IMR-90 (cell line): Measurements from ENCODE around the gene SPECC1L. TPM values are rescaled to one million over a fixed set of nuclear protein-coding genes. Genes with fewer than 3 reads are reported as not detected.

Experiments used
- ATAC-seq: fragments of 200-7000 bp; cut with Tn5 transposase; 2 replicates; pipeline ENCODE4 v1.9.1; 2020; ENCODE audit warnings: low read depth, mild to moderate bottlenecking, moderate library complexity
- BruUV-seq: library from RNA; stranded (reverse); fragments of 400-500 nt; replicated peaks from 2 replicates; lab custom pipeline; 2021; lab: Mats Ljungman, UMichigan
- CTCF ChIA-PET: fragments of 300-600 bp; formaldehyde crosslinking; extraction: SDS; loops from one replicate; lab custom pipeline; 2021; ENCODE audit warnings: antibody characterized with exemption; lab: Yijun Ruan, JAX
- POLR2A ChIA-PET: fragments of 300-600 bp; sonication (Branson Sonifier 250); formaldehyde crosslinking; loops from one replicate; lab custom pipeline; 2022; ENCODE audit warnings: antibody characterized with exemption; ENCODE audit not compliant: unreplicated experiment; lab: Charles Lee
- DNase-seq: peaks from one replicate; pipeline ENCODE4 v3.0.0; 2013
- H2AFZ ChIP-seq: replicated peaks from 2 replicates; pipeline ENCODE3; 2013; ENCODE audit warnings: low read length, mild to moderate bottlenecking; ENCODE audit not compliant: poor library complexity
- H2AK5ac ChIP-seq: 2 replicates; pipeline ENCODE4 v1.6.1; 2013; ENCODE audit warnings: low read depth, low read length, inconsistent platforms
- H2AK9ac ChIP-seq: replicated peaks from 2 replicates; pipeline ENCODE3; 2013; ENCODE audit warnings: mild to moderate bottlenecking, low read depth, low read length, moderate library complexity; ENCODE audit not compliant: poor library complexity
- H2BK120ac ChIP-seq: 2 replicates; pipeline ENCODE4 v1.6.1; 2013; ENCODE audit warnings: low read depth, low read length, inconsistent platforms
- H2BK15ac ChIP-seq: 3 replicates; pipeline ENCODE4 v1.6.1; 2013; ENCODE audit warnings: low read depth, low read length, inconsistent platforms
- H2BK20ac ChIP-seq: 2 replicates; pipeline ENCODE4 v1.6.1; 2013; ENCODE audit warnings: low read depth, mild to moderate bottlenecking, inconsistent platforms, low read length, moderate library complexity
- H2BK5ac ChIP-seq: 2 replicates; pipeline ENCODE4 v1.6.1; 2013; ENCODE audit warnings: mild to moderate bottlenecking, low read depth, low read length, inconsistent platforms; ENCODE audit not compliant: poor library complexity, severe bottlenecking
- H3K14ac ChIP-seq: replicated peaks from 2 replicates; pipeline ENCODE4 v1.6.1; 2013; ENCODE audit warnings: low read depth, low read length, inconsistent platforms
- H3K18ac ChIP-seq: 2 replicates; pipeline ENCODE4 v1.6.1; 2013; ENCODE audit warnings: low read depth, low read length, control low read depth
- H3K23ac ChIP-seq: 2 replicates; pipeline ENCODE4 v1.6.1; 2013; ENCODE audit warnings: low read depth, low read length, inconsistent platforms
- H3K27ac ChIP-seq: 2 replicates; pipeline ENCODE4 v1.5.1; 2013; ENCODE audit warnings: mild to moderate bottlenecking, control low read depth, low read length; ENCODE audit not compliant: insufficient read depth
- H3K27me3 ChIP-seq: 2 replicates; pipeline ENCODE4 v1.6.1; 2013; ENCODE audit warnings: low read length; ENCODE audit not compliant: control insufficient read depth, insufficient read depth
- H3K36me3 ChIP-seq: 2 replicates; pipeline ENCODE4 v1.6.1; 2013; ENCODE audit warnings: low read length, mixed read lengths; ENCODE audit not compliant: control insufficient read depth, insufficient read depth
- H3K4ac ChIP-seq: 2 replicates; pipeline ENCODE4 v1.6.1; 2013; ENCODE audit warnings: low read depth, low read length, inconsistent platforms
- H3K4me1 ChIP-seq: 2 replicates; pipeline ENCODE4 v1.6.1; 2013; ENCODE audit warnings: low read length, mixed read lengths; ENCODE audit not compliant: control insufficient read depth, insufficient read depth
- H3K4me2 ChIP-seq: 2 replicates; pipeline ENCODE4 v1.6.1; 2013; ENCODE audit warnings: low read depth, mild to moderate bottlenecking, control low read depth, low read length, moderate library complexity
- H3K4me3 ChIP-seq: 2 replicates; pipeline ENCODE4 v1.5.1; 2013; ENCODE audit warnings: low read depth, mild to moderate bottlenecking, control low read depth, low read length, moderate library complexity; ENCODE audit not compliant: insufficient read depth
- H3K56ac ChIP-seq: 2 replicates; pipeline ENCODE4 v1.6.1; 2013; ENCODE audit warnings: low read length, inconsistent platforms; ENCODE audit not compliant: insufficient read depth; ENCODE audit errors: extremely low read depth
- H3K79me1 ChIP-seq, 2 experiments: 2 replicates each; pipeline ENCODE4 v1.6.1; 2013; ENCODE audit warnings: low read length in 2 of 2, inconsistent platforms in 1 of 2, low read depth in 1 of 2
- H3K9ac ChIP-seq: 2 replicates; pipeline ENCODE4 v1.6.1; 2013; ENCODE audit warnings: low read depth, low read length, control low read depth
- H3K9me1 ChIP-seq: 2 replicates; pipeline ENCODE4 v1.6.1; 2013; ENCODE audit warnings: low read length, inconsistent platforms; ENCODE audit not compliant: insufficient read depth
- H3K9me3 ChIP-seq: 2 replicates; pipeline ENCODE4 v1.6.1; 2013; ENCODE audit warnings: low read length; ENCODE audit not compliant: control insufficient read depth, insufficient read depth
- H4K20me1 ChIP-seq: 2 replicates; pipeline ENCODE4 v1.6.1; 2013; ENCODE audit warnings: low read length, inconsistent platforms; ENCODE audit not compliant: insufficient read depth
- H4K5ac ChIP-seq: 2 replicates; pipeline ENCODE4 v1.6.1; 2013; ENCODE audit warnings: mild to moderate bottlenecking, low read depth, low read length, control low read depth
- H4K8ac ChIP-seq, 2 experiments: 2 replicates each; pipeline ENCODE4 v1.6.1; 2013; ENCODE audit warnings: low read depth in 2 of 2, low read length in 2 of 2, control low read depth in 1 of 2, inconsistent platforms in 1 of 2
- H4K91ac ChIP-seq: 2 replicates; pipeline ENCODE4 v1.6.1; 2013; ENCODE audit warnings: low read depth, low read length, inconsistent platforms; ENCODE audit not compliant: insufficient read depth
- CEBPB ChIP-seq: IDR thresholded peaks from 2 replicates; pipeline ENCODE4 v1.6.1; 2012; ENCODE audit warnings: low read depth, low read length, improper control_type of control experiment
- FOS ChIP-seq: fragments of 150-350 bp; IDR thresholded peaks from 2 replicates; pipeline ENCODE4 v1.6.1; 2016; ENCODE audit warnings: low read depth, low read length
- NFE2L2 ChIP-seq: fragments of 150-350 bp; IDR thresholded peaks from 2 replicates; pipeline ENCODE4 v1.6.1; 2016; ENCODE audit warnings: low read depth, mild to moderate bottlenecking, low read length
- RFX5 ChIP-seq: IDR thresholded peaks from 2 replicates; pipeline ENCODE4 v1.8.0; 2012; ENCODE audit warnings: low read depth, mild to moderate bottlenecking, low read length, moderate library complexity
- SMC3 ChIP-seq: fragments of 150-350 bp; IDR thresholded peaks from 2 replicates; pipeline ENCODE4 v1.6.1; 2016; ENCODE audit warnings: low read depth, mild to moderate bottlenecking, antibody characterized with exemption, low read length, moderate library complexity
- USF2 ChIP-seq: fragments of 150-350 bp; IDR thresholded peaks from 2 replicates; pipeline ENCODE4 v1.6.1; 2017; ENCODE audit warnings: mild to moderate bottlenecking, antibody characterized with exemption, low read length, low read depth
- WGBS, 2 experiments: methylation state at CpG; one replicate each; pipeline versions ENCODE4 v1.1.5 to v1.1.7; 2013; ENCODE audit warnings: missing lambda C conversion rate in 2 of 2; ENCODE audit not compliant: insufficient read length in 1 of 2; ENCODE audit errors: extremely low coverage in 2 of 2; 5-methylcytosine and 5-hydroxymethylcytosine counted together
- dilution Hi-C: fragments of 300-500 bp; cut with HindIII; formaldehyde crosslinking; loops from one replicate; pipeline ENCODE4 v1.14.3; 2018; ENCODE audit warnings: low sequenced_read_pairs; ENCODE audit not compliant: unreplicated experiment
- in situ Hi-C: fragments of 300-500 bp; cut with MboI; formaldehyde crosslinking; loops from 3 replicates; pipeline ENCODE4 v1.14.3; 2019; ENCODE audit warnings: low sequenced_read_pairs, inconsistent platforms, mixed read lengths
- intact Hi-C: fragments of 100-400 bp; cut with micrococcal nuclease; formaldehyde crosslinking; loops from 2 replicates; pipeline ENCODE4 v1.10.0; 2022
- polyA plus RNA-seq, 3 experiments: library from polyadenylated mRNA; depleted of rRNA; stranded (reverse); fragments of >200 nt; gene quantifications; 2 replicates each; pipeline ENCODE4 v1.2.3, GENCODE V29; 2012; ENCODE audit warnings: low replicate concordance in 1 of 3
- total RNA-seq: library from RNA; depleted of rRNA; stranded (reverse); fragments of >200 nt; gene quantifications from 2 replicates; pipeline ENCODE4 v1.2.3, GENCODE V29; 2012

The SPECC1L gene
- total and polyA plus RNA-seq, 2 of the 4 experiments (the other 2 are of a cell fraction) = 18.7 to 44.1 TPM

GRCh38 chr22:24417200-24417599 is 146.6 kb downstream of the SPECC1L start:
- no peak overlapping the region for H2BK20ac ChIP-seq
- no peak overlapping the region for H3K23ac ChIP-seq
- no peak overlapping the region for H3K4me2 ChIP-seq
- H2AFZ ChIP-seq = no peak overlapping the region
- H4K5ac ChIP-seq = no peak overlapping the region
- no TSS peak for BruUV-seq
- H2AK9ac ChIP-seq = no peak overlapping the region
- H3K18ac ChIP-seq = no peak overlapping the region
- ChIA-PET CTCF (no interaction called here), POLR2A (no interaction called here)
- no peak overlapping the region for H2BK120ac ChIP-seq
- no peak overlapping the region for H2BK15ac ChIP-seq
- H3K27me3 ChIP-seq = no peaks in the 10 kb centered on the region; the same call in 1 of the 2 replicates
- H3K9me1 ChIP-seq = peaks cover 15% of the 10 kb centered on the region
- dilution Hi-C loops = no loop called here
- 74% methylated on average over 4 of the region's 7 CpGs; no CpG with 5 or more reads in 1 of the 2 experiments for WGBS, 2 experiments
- no peak for TF ChIP-seq SMC3
- no peak for TF ChIP-seq CEBPB
- TF ChIP-seq FOS = no peak
- TF ChIP-seq NFE2L2 = no peak
- no peak for TF ChIP-seq USF2
- no peak for TF ChIP-seq RFX5
- H2BK5ac ChIP-seq = no peak overlapping the region
- H3K14ac ChIP-seq = no peak overlapping the region
- no peak overlapping the region for H4K91ac ChIP-seq
- no peak for DNase-seq
- no peak overlapping the region for H3K9ac ChIP-seq
- H4K20me1 ChIP-seq = peaks cover 6% of the 10 kb centered on the region
- no peak overlapping the region for H4K8ac ChIP-seq
- no peak for ATAC-seq
- H3K27ac ChIP-seq = no peak overlapping the region
- no peak overlapping the region for H3K4ac ChIP-seq
- no peak overlapping the region for H3K56ac ChIP-seq
- in situ Hi-C loops = loop anchor here (5.0 kb wide), 1 partner anchor 85 kb away; no protein-coding TSS in a partner anchor
- H3K36me3 ChIP-seq = peaks cover 12% of the 10 kb centered on the region; the same call in 1 of the 2 replicates
- H3K4me1 ChIP-seq = peaks cover 16% of the 10 kb centered on the region
- H2AK5ac ChIP-seq = no peak overlapping the region
- no peak overlapping the region for H3K4me3 ChIP-seq
- H3K79me1 ChIP-seq = peaks cover 0 to 12% of the 10 kb centered on the region in 2 experiments; a peak in 1 of 4 replicates
- intact Hi-C loops = no loop called here
- H3K9me3 ChIP-seq = no peaks in the 10 kb centered on the region
